HS-5 (cell line): ENCODE data around the gene METRNL.

Experiments used
- DNase-seq: peaks from one replicate; pipeline ENCODE4 v3.0.0-alpha.2; 2012; ENCODE audit warnings: low read depth

METRNL gene

GRCh38 chr17:83067718-83068261 lies 11.6 kb upstream of the METRNL start:
- no peak for DNase-seq

GRCh38 chr17:83068641-83069570 lies 10.5 kb upstream of the METRNL start:
- DNase-seq, result no peak

- no peak for DNase-seq
Measured at GRCh38 chr17:83069571-83069906, 9.9 kb upstream of the METRNL start.

GRCh38 chr17:83069931-83070742 lies 9.3 kb upstream of the METRNL start:
- DNase-seq, result no peak

GRCh38 chr17:83070800-83071341 lies 8.5 kb upstream of the METRNL start:
- no peak for DNase-seq

- DNase-seq, result no peak
Measured at GRCh38 chr17:83071365-83071764, 8.0 kb upstream of the METRNL start.

- DNase-seq, result no peak
Measured at GRCh38 chr17:83071966-83072562, 7.3 kb upstream of the METRNL start.

GRCh38 chr17:83072600-83073358 lies 6.6 kb upstream of the METRNL start:
- DNase-seq, result no peak

GRCh38 chr17:83073389-83074063 lies 5.9 kb upstream of the METRNL start:
- no peak for DNase-seq

- DNase-seq, result no peak
Measured at GRCh38 chr17:83074486-83075223, 4.8 kb upstream of the METRNL start.

GRCh38 chr17:83075270-83075880 lies 4.0 kb upstream of the METRNL start:
- DNase-seq, result no peak

- no peak for DNase-seq
Measured at GRCh38 chr17:83076938-83077337, 2.5 kb upstream of the METRNL start.

GRCh38 chr17:83077411-83077810 lies 2.0 kb upstream of the METRNL start:
- no peak for DNase-seq

GRCh38 chr17:83077939-83078338 lies 1.5 kb upstream of the METRNL start:
- DNase-seq, result no peak

- DNase-seq, result no peak
Measured at GRCh38 chr17:83078378-83079351, 744 bp upstream of the METRNL start.

- no peak for DNase-seq
Measured at GRCh38 chr17:83079766-83080578, 563 bp downstream of the METRNL start.

GRCh38 chr17:83080579-83080857 lies 1.1 kb downstream of the METRNL start:
- DNase-seq, result no peak
